GM23248 (cell line): ENCODE data around the gene CDS2.

Experiments
- EZH2 ChIP-seq: fragments of 200-600 bp; sonication (generic); IDR thresholded peaks from 2 replicates; pipeline ENCODE4 v1.6.1; 2018; ENCODE audit warnings: antibody characterized with exemption, mild to moderate bottlenecking; ENCODE audit not compliant: insufficient read depth, poor library complexity, severe bottlenecking
- EZH2phosphoT487 ChIP-seq: fragments of 200-600 bp; sonication (generic); IDR thresholded peaks from 2 replicates; pipeline ENCODE4 v1.6.1; 2018; ENCODE audit warnings: antibody characterized with exemption, moderate library complexity, mild to moderate bottlenecking, low read depth; ENCODE audit not compliant: insufficient read depth

- TF ChIP-seq EZH2phosphoT487 (no peak), EZH2 (no peak)
Observed at GRCh38 chr20:5182615-5183254, 55.9 kb downstream of the CDS2 start.
